Left ventricle myocardium superior (tissue), 1 donor: ENCODE data around the gene ZNF846. TPM values are rescaled to one million over a fixed set of nuclear protein-coding genes. Genes with fewer than 3 reads are reported as not detected.

Experiments used
- ATAC-seq: fragments of 200-7000 bp; cut with Tn5 transposase; one replicate; pipeline ENCODE4 v1.9.1; 2020; ENCODE audit warnings: mild to moderate bottlenecking, moderate library complexity
- DNase-seq: peaks from one replicate; pipeline ENCODE4 v3.0.0-alpha.2; 2020
- intact Hi-C: fragments of 100-400 bp; cut with micrococcal nuclease; formaldehyde crosslinking; loops from one replicate; pipeline ENCODE4 v1.11.0; 2022
- total RNA-seq: library from RNA; stranded (reverse); fragmentation: NEBNext Ultra II Directional; extraction: Animal tissue kit (Norgen Biotek cat#: 25700); gene quantifications from one replicate; pipeline ENCODE4 v1.2.1, GENCODE V29; 2021
- donor health status: DM: no; HTN: yes; CAD: no; lungs with severe emphysema.

The ZNF846 gene
- total RNA-seq, 1 donor from 2014 or later = 10.8 TPM

DNA sequence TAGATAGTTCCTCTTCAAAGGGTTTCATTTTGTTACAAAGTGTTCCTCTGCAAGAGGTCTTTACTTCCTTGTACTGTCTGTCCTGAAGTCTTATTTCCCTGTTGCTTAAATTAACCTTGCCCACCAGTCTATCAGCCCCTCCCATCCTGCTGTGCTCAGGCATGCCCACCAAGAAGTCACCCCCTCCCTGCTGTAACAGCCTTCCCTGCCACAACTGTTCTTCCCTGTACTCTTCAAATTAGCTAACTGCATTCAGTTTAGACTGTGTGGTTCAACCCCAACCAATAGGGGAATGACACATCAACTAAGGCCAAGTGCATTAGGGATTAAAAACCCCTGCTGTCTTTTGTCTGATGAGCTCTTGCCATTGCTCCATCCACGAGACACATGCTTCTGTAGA, 59.2 kb downstream of the ZNF846 start:
- DNase-seq (no peak), ATAC-seq (peak; percentile 72)
- intact Hi-C loops = no loop called here

DNA sequence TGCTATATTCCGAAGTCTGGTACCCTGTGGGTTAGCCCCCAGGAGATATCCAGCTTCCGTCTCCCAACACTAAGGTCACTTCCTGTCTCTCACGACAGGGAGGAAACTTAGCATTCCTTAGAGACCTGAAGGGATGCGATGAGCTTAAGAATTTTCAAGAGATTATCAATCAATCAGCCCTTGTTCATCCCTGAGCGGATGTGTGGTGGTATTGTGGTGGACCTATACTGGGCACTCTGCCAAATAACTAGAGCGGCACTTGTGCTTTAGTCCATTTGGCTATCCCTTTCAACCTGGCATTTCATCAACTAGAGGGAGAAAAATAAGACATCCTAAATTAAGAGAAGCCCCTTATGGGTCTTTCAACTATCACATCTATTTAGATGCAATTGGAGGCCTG, 62.7 kb downstream of the ZNF846 start:
- intact Hi-C loops = no loop called here
- ATAC-seq = no peak
- no peak for DNase-seq

DNA sequence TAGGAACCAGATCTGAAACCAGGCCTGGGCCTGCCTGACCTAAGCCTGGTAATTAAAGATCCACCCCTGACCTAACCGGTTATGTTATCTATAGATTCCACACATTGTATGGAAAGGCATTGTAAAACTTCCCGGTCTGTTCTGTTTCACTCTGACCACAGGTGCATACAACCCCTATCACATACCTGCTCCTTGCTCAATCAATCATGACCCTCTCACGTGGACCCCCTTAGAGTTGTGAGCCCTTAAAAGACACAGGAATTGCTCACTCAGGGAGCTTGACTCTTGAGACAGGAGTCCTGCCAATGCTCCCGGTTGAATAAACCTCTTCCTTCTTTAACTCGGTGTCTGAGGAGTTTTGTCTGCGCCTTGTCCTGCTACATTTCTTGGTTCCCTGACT, 66.4 kb downstream of the ZNF846 start:
- intact Hi-C loops = no loop called here
- DNase-seq (no peak), ATAC-seq (no peak)

Other genes starting within 250 kb of the ZNF846 start
- 14.6 TPM for gene ZNF426, start 230.1 kb downstream of the ZNF846 start, total RNA-seq
- gene ZNF121, start 184.2 kb downstream of the ZNF846 start, total RNA-seq = 21.5 TPM
- gene ZNF561, start 147.5 kb downstream of the ZNF846 start, total RNA-seq = 22.5 TPM
- gene ZNF562, start 93.6 kb downstream of the ZNF846 start, total RNA-seq = 21.2 TPM
- gene FBXL12, start 50.3 kb upstream of the ZNF846 start, total RNA-seq = 11.2 TPM
- 580 TPM for gene UBL5, start 59.2 kb upstream of the ZNF846 start, total RNA-seq
- gene PIN1, start 66.6 kb upstream of the ZNF846 start, total RNA-seq = 92.8 TPM
- 1.8 TPM for gene OLFM2, start 167.8 kb upstream of the ZNF846 start, total RNA-seq
- 9.6 TPM for gene COL5A3, start 241.8 kb upstream of the ZNF846 start, total RNA-seq
- gene RDH8, start 244.7 kb upstream of the ZNF846 start, total RNA-seq = not detected